A549 treated with AZD9567 at 1 μM for 4 hours (cell line): ENCODE results near the gene S100A9. TPM values are rescaled to one million over a fixed set of nuclear protein-coding genes. Genes with fewer than 3 reads are reported as not detected.

Experiments
- total RNA-seq: library from RNA; stranded (reverse); fragments of 200-300 nt; extraction: Qiagen RNA extraction; gene quantifications from 5 replicates; pipeline ENCODE4 v1.2.3, GENCODE V29; 2022; ENCODE audit not compliant: insufficient read depth

S100A9 gene
- total RNA-seq = 0.49 to 1.2 TPM (median 0.80 TPM) in 4 of 5 replicates, not detected in the other

DNA sequence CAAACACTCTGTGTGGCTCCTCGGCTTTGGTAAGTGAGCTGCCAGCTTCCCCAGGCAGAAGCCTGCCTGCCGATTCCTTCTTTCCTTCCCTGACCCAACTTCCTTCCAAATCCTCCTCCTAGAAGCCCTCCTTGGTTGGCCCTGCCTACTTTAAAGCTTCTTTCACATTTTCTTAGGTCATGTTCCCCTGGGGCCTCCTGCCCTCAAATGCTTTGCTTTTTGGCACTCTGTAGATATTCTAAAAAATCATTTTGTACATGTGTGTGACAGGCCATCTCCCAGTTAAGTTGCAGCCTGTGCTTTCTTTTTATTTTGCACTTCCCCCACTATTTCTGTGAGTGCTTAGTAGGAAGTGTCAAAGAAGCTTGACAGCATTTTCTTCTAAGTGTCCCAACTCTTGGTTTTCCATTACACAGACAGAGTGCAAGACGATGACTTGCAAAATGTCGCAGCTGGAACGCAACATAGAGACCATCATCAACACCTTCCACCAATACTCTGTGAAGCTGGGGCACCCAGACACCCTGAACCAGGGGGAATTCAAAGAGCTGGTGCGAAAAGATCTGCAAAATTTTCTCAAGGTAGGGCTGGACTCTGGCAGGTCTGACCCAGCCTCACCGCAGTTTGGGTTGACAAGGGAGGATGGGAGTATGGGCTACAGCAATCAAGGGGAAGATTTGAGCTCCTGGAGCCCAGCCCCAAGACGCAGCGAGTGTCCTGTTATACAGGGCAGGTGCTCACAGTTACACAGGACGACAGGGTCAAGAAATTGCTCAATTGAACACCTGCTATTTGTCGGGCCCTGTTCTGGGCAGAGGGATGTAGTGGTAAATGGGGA, at the start of gene S100A9:
Gene S100A9 (plus strand): TSS at position 2 of the 838 bp plus-strand sequence. CDS start 430 bp downstream, at position 432.

GRCh38 chr1:153312570-153313186, 45.0 kb upstream of the S100A9 start, which contains the start of gene PGLYRP3:
PGLYRP3 (minus strand) TSS chr1:153312952; CDS start chr1:153310665, 2,287 bp downstream.

GRCh38 chr1:153348511-153349362, 8.9 kb upstream of the S100A9 start, which contains the start of gene PGLYRP4:
PGLYRP4 (minus strand) TSS chr1:153348841; CDS start chr1:153347932, 909 bp downstream.

GRCh38 chr1:153375511-153375910, 17.9 kb downstream of the S100A9 start, which contains the start of gene S100A12:
S100A12 (minus strand) TSS chr1:153375621; CDS start chr1:153374592, 1,029 bp downstream.

GRCh38 chr1:153390938-153391710, 33.5 kb downstream of the S100A9 start, which contains the start of gene S100A8:
S100A8 (minus strand) TSS chr1:153391073; CDS start chr1:153390535, 538 bp downstream.

Other genes starting within 250 kb of the S100A9 start
- not detected in 5 replicates for gene SPRR2F, start 244.3 kb upstream of the S100A9 start, total RNA-seq
- not detected in 5 replicates for gene SPRR2G, start 207.0 kb upstream of the S100A9 start, total RNA-seq
- gene LELP1, start 154.4 kb upstream of the S100A9 start, total RNA-seq = not detected in 5 replicates
- 0.08 TPM in 1 of 5 replicates, not detected in the others for gene PRR9, start 140.3 kb upstream of the S100A9 start, total RNA-seq
- not detected in 5 replicates for gene LORICRIN, start 98.2 kb upstream of the S100A9 start, total RNA-seq
- not detected in 5 replicates for gene PGLYRP3, start 44.9 kb upstream of the S100A9 start, total RNA-seq
- not detected in 5 replicates for gene PGLYRP4, start 9.0 kb upstream of the S100A9 start, total RNA-seq
- not detected in 5 replicates for gene S100A12, start 17.8 kb downstream of the S100A9 start, total RNA-seq
- gene S100A8, start 33.2 kb downstream of the S100A9 start, total RNA-seq = not detected in 5 replicates
- not detected in 5 replicates for gene S100A7A, start 58.7 kb downstream of the S100A9 start, total RNA-seq
- not detected in 5 replicates for gene S100A7, start 102.8 kb downstream of the S100A9 start, total RNA-seq
- gene S100A6, start 178.1 kb downstream of the S100A9 start, total RNA-seq = 3,026 to 3,713 TPM (median 3,617 TPM) in 5 replicates
- 0.74 to 1.7 TPM (median 0.84 TPM) in 4 of 5 replicates, not detected in the other for gene S100A5, start 183.1 kb downstream of the S100A9 start, total RNA-seq
- gene S100A4, start 188.0 kb downstream of the S100A9 start, total RNA-seq = 1,162 to 1,829 TPM (median 1,676 TPM) in 5 replicates
- 81.6 to 99.0 TPM (median 94.1 TPM) in 5 replicates for gene S100A3, start 191.4 kb downstream of the S100A9 start, total RNA-seq
- gene S100A2, start 208.0 kb downstream of the S100A9 start, total RNA-seq = 10.6 to 29.6 TPM (median 22.2 TPM) in 5 replicates